ENCODE measurements around the gene TBC1D24. TPM values are rescaled to one million over a fixed set of nuclear protein-coding genes. Genes with fewer than 3 reads are reported as not detected.

The TBC1D24 gene
- total RNA-seq, 4 donors from 2014 or later = 0.59 to 21.6 (median 4.6) TPM

DNA sequence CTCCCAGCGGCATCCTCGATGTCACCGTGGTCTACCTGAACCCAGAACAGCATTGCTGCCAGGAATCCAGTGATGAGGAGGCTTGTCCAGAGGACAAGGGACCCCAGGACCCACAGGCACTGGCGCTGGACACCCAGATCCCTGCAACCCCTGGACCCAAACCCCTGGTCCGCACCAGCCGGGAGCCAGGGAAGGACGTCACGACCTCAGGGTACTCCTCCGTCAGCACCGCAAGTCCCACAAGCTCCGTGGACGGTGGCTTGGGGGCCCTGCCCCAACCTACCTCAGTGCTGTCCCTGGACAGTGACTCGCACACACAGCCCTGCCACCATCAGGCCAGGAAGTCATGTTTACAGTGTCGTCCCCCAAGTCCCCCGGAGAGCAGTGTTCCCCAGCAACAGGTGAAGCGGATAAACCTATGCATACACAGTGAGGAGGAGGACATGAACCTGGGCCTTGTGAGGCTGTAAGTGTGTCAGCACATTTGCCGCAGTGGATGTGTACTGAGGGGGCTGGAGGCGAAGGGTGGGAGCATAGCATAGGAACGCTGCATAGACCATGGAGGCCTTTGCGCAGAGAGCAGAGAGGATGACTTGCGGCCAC, 18.3 kb upstream of the TBC1D24 start:
- H3K9me3 ChIP-seq = no peaks in the 10 kb centered on the region
- H3K27me3 ChIP-seq = no peaks in the 10 kb centered on the region
- intact Hi-C loops (cut with DNase I; ENCODE audit: low total_unique reads) = no loop called here
- no peak overlapping the region for H3K4me3 ChIP-seq
- no peak for DNase-seq
- peaks cover 0 to 6% of the 10 kb centered on the region in 2 donors for H3K4me1 ChIP-seq
- no peaks in the 10 kb centered on the region for H3K36me3 ChIP-seq
- TF ChIP-seq POLR2A (IDR thresholded peaks at IDR 0.05) (no peak), CTCF (IDR thresholded peaks at IDR 0.05) (no peak)
- no peak overlapping the region for H3K27ac ChIP-seq

DNA sequence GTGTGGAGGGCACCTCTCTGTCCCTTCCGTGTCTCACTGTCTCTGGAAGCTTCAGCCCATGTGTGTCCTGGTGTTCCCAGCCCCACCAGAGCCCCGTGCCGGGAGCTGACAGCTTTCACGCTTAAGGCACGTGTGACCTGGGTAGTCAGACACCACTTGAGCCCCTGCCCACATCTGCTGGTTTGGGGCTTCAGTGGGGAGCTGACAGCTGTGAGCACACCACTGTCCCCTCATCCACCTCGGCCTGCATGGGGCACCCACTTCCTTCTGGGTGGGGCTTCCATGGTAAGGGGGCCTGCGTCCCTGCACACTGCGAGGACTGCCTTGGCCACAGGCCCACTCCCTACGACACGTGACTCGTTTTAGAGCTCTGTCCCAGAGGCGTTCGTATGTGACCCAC, 17.7 kb upstream of the TBC1D24 start:
- no peaks in the 10 kb centered on the region for H3K36me3 ChIP-seq

GRCh38 chr16:2457946-2458345, 17.0 kb upstream of the TBC1D24 start:
- H3K36me3 ChIP-seq = no peaks in the 10 kb centered on the region
- intact Hi-C loops (cut with DNase I; ENCODE audit: low total_unique reads) = no loop called here
- H3K4me1 ChIP-seq = peaks cover 0 to 6% of the 10 kb centered on the region in 2 donors
- H3K9me3 ChIP-seq = no peaks in the 10 kb centered on the region
- DNase-seq = no peak
- no peak overlapping the region for H3K4me3 ChIP-seq
- H3K27ac ChIP-seq = no peak overlapping the region
- TF ChIP-seq POLR2A (IDR thresholded peaks at IDR 0.05) (no peak), CTCF (IDR thresholded peaks at IDR 0.05) (no peak)
- no peaks in the 10 kb centered on the region for H3K27me3 ChIP-seq

More for the DNA sequence above, 17.7 kb upstream of the TBC1D24 start:
- Histone ChIP-seq H3K4me1 (peaks cover 0 to 6% of the 10 kb centered on the region in 2 donors), H3K27ac (no peak overlapping the region), H3K27me3 (no peaks in the 10 kb centered on the region), H3K4me3 (no peak overlapping the region), H3K9me3 (no peaks in the 10 kb centered on the region)
- intact Hi-C loops (cut with DNase I; ENCODE audit: low total_unique reads) = no loop called here
- no peak for TF ChIP-seq POLR2A (IDR thresholded peaks at IDR 0.05)
- no peak for TF ChIP-seq CTCF (IDR thresholded peaks at IDR 0.05)
- DNase-seq = no peak

DNA sequence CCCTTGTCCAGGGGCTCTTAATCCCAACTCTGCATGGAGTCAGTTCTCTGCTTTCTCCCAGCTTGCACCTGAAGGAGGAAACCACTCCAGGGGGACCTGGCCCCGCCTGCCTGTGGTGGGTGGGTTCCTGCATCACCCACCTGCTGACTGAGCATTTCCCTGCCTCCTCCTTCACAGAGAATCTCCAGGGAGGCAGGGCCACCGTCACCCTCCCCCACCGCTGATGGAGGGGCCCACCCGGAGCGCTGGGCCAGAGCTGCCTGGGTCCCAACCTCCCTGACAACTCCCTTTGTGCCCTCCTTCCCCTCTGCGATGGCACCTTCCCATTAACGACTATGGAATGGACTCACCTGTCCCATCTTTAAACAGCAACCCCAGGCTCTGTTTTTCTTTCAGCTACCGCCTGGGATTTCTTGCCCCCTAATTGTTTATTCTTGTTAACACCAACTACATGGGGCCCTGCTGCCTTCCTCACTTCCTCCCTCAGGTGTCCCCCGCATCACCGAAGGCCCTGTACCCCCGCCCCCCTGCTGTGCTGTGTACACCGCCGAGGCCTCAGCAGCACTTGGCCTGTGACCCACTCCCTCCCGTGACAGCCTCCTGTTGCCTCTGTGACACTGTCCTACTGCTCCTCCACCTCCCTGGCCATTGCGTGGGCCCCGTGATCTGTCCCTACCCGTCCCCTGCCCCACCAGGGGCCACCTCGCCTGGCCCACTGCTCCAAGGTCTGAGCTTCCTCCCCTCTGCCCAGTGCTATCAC, 15.9 kb upstream of the TBC1D24 start:
- DNase-seq = no peak
- intact Hi-C loops (cut with DNase I; ENCODE audit: low total_unique reads) = no loop called here
- no peak for TF ChIP-seq POLR2A (IDR thresholded peaks at IDR 0.05)
- TF ChIP-seq CTCF (IDR thresholded peaks at IDR 0.05) = no peak
- no peaks in the 10 kb centered on the region for H3K27me3 ChIP-seq
- H3K27ac ChIP-seq = peak overlapping the region; percentile 26 to 34
- peaks cover 0 to 6% of the 10 kb centered on the region in 2 donors for H3K4me1 ChIP-seq
- H3K9me3 ChIP-seq = no peaks in the 10 kb centered on the region
- H3K36me3 ChIP-seq = no peaks in the 10 kb centered on the region
- H3K4me3 ChIP-seq = peak overlapping the region; percentile 46 to 56
